K562 (cell line): ENCODE data around the gene HDAC1. TPM values are rescaled to one million over a fixed set of nuclear protein-coding genes. Genes with fewer than 3 reads are reported as not detected.

Experiments used
- ATAC-seq: fragments of 200-7000 bp; cut with Tn5 transposase; 3 replicates; pipeline ENCODE4 v1.9.1; 2020; ENCODE audit warnings: moderate library complexity
- BruUV-seq: library from RNA; stranded (reverse); fragments of 400-500 nt; replicated peaks from 2 replicates; lab custom pipeline; 2021; lab: Mats Ljungman, UMichigan
- CTCF ChIA-PET: fragments of 300-600 bp; formaldehyde crosslinking; extraction: SDS; loops from one replicate; lab custom pipeline; 2021; ENCODE audit warnings: low intra/inter-chr PET ratio; lab: Yijun Ruan, JAX
- POLR2A ChIA-PET: fragments of 300-600, 350-650 bp; sonication (Branson Sonifier 250); formaldehyde crosslinking; extraction: SDS; loops from one replicate; lab custom pipeline; 2021; ENCODE audit warnings: antibody characterized with exemption, inconsistent platforms; lab: Yijun Ruan, JAX
- DNase-seq, 4 experiments: peaks; one replicate each; pipeline versions ENCODE4 v3.0.0 to v3.0.0-alpha.2; 2011 to 2018; ENCODE audit warnings: low spot score in 3 of 4, mixed read lengths in 3 of 4; ENCODE audit errors: extremely low read depth in 1 of 4
- FAIRE-seq: peaks from 2 replicates; lab custom pipeline; 2011; peaks lifted over from hg19 to GRCh38; lab: Jason Lieb, UNC
- H2AFZ ChIP-seq: 2 replicates; pipeline ENCODE4 v1.6.0; 2011; ENCODE audit warnings: low read depth, low read length, control low read depth, inconsistent platforms
- H3K27ac ChIP-seq: fragments of 200-600 bp; 3 replicates; pipeline ENCODE4 v1.8.0; 2011; ENCODE audit warnings: low read depth, mild to moderate bottlenecking, control low read depth, inconsistent platforms, low read length, moderate library complexity, mixed read lengths; ENCODE audit errors: extremely low read depth
- H3K27me3 ChIP-seq, 2 experiments: fragments of 300-600 bp in 1 of 2; 2 replicates in 1 of 2; 3 replicates in 1 of 2; pipeline versions ENCODE4 v1.6.0 to v1.8.0; 2011; ENCODE audit warnings: inconsistent platforms in 2 of 2, low read length in 2 of 2, mild to moderate bottlenecking in 1 of 2, mixed read lengths in 1 of 2, moderate library complexity in 1 of 2; ENCODE audit not compliant: control insufficient read depth in 2 of 2, insufficient read depth in 2 of 2
- H3K36me3 ChIP-seq: fragments of 300-600 bp; 3 replicates; pipeline ENCODE4 v1.8.0; 2011; ENCODE audit warnings: mild to moderate bottlenecking, low read length, inconsistent platforms; ENCODE audit not compliant: control insufficient read depth, insufficient read depth
- H3K4me1 ChIP-seq, 2 experiments: fragments of 200-600 bp in 1 of 2; replicated peaks in 1 of 2; 2 replicates in 1 of 2; 3 replicates in 1 of 2; pipeline versions ENCODE4 v1.5.1 to v1.8.0; 2011; ENCODE audit warnings: inconsistent platforms in 2 of 2, low read length in 2 of 2, mild to moderate bottlenecking in 1 of 2, mixed read lengths in 1 of 2, moderate library complexity in 1 of 2; ENCODE audit not compliant: control insufficient read depth in 2 of 2, insufficient read depth in 2 of 2
- H3K4me2 ChIP-seq: 2 replicates; pipeline ENCODE4 v1.6.1; 2011; ENCODE audit warnings: low read length, control low read depth, inconsistent platforms, mixed read lengths; ENCODE audit not compliant: insufficient read depth
- H3K4me3 ChIP-seq: fragments of 200-600 bp; sonication (generic), shearing (Covaris generic); 2 replicates; pipeline ENCODE4 v1.5.1; 2016; ENCODE audit warnings: control low read depth, inconsistent platforms
- H3K79me2 ChIP-seq: fragments of 200-600 bp; 3 replicates; pipeline ENCODE4 v1.8.0; 2011; ENCODE audit warnings: low read length, inconsistent platforms; ENCODE audit not compliant: control insufficient read depth, insufficient read depth
- H3K9ac ChIP-seq, 2 experiments: 2 replicates each; pipeline versions ENCODE4 v1.6.0 to v1.6.1; 2011; ENCODE audit warnings: low read depth in 2 of 2, low read length in 2 of 2, control low read depth in 1 of 2, inconsistent platforms in 1 of 2, mild to moderate bottlenecking in 1 of 2, mixed read lengths in 1 of 2; ENCODE audit not compliant: insufficient read depth in 1 of 2
- H3K9me1 ChIP-seq: one replicate; pipeline ENCODE4 v1.6.0; 2011; ENCODE audit warnings: inconsistent platforms, mild to moderate bottlenecking, low read length, moderate library complexity; ENCODE audit not compliant: control insufficient read depth, insufficient read depth
- H3K9me3 ChIP-seq: replicated peaks from 2 replicates; pipeline ENCODE4 v1.5.1; 2011; ENCODE audit warnings: low read depth, low read length, inconsistent platforms; ENCODE audit not compliant: control insufficient read depth, insufficient read depth
- H4K20me1 ChIP-seq: replicated peaks from 2 replicates; pipeline ENCODE4 v1.6.1; 2011; ENCODE audit warnings: low read length, inconsistent platforms, mixed read lengths; ENCODE audit not compliant: control insufficient read depth, insufficient read depth
- FOXM1 ChIP-seq, 2 experiments: fragments of 450-650 bp in 1 of 2; sonication (generic) in 1 of 2; formaldehyde crosslinking in 1 of 2; IDR thresholded peaks; 2 replicates each; pipeline versions ENCODE4 v1.6.1 to v1.9.0; 2017 to 2022; ENCODE audit warnings: low read depth in 2 of 2, mild to moderate bottlenecking in 2 of 2, missing genetic modification reagents in 1 of 2, moderate library complexity in 1 of 2
- NBN ChIP-seq: fragments of 450-650 bp; IDR thresholded peaks from 2 replicates; pipeline ENCODE4 v1.6.1; 2016; ENCODE audit warnings: low read depth, mild to moderate bottlenecking
- OTX1 ChIP-seq: fragments of 450-650 bp; formaldehyde crosslinking; IDR thresholded peaks from 2 replicates; pipeline ENCODE4 v1.4.0; 2022; ENCODE audit warnings: mild to moderate bottlenecking
- PML ChIP-seq: IDR thresholded peaks from 2 replicates; pipeline ENCODE4 v1.6.1; 2012; ENCODE audit warnings: low read length, inconsistent platforms
- POLR2AphosphoS2 ChIP-seq: IDR thresholded peaks from 2 replicates; pipeline ENCODE4 v1.6.1; 2012; ENCODE audit warnings: low read length, improper control_type of control experiment
- ZNF76 ChIP-seq: fragments of 250-450 bp; sonication (Bioruptor Pico); IDR thresholded peaks from 2 replicates; pipeline ENCODE4 v1.4.0; 2020; ENCODE audit warnings: mild to moderate bottlenecking, moderate library complexity, borderline replicate concordance
- WGBS: fragments of 100-300 bp; shearing (Covaris generic); methylation state at CpG from one replicate; pipeline ENCODE4 v1.1.6; 2016; ENCODE audit warnings: low coverage, mixed read lengths; ENCODE audit not compliant: insufficient coverage; ENCODE audit errors: missing lambda C conversion rate; 5-methylcytosine and 5-hydroxymethylcytosine counted together
- in situ Hi-C: fragments of 300-500 bp; cut with MboI; formaldehyde crosslinking; loops from 4 replicates; pipeline ENCODE4 v1.15.0; 2018; ENCODE audit warnings: inconsistent platforms, mixed read lengths
- intact Hi-C: fragments of 100-400 bp; cut with micrococcal nuclease; formaldehyde crosslinking; loops from 2 replicates; pipeline ENCODE4 v1.14.2; 2022
- polyA plus RNA-seq, 8 experiments: library from polyadenylated mRNA; depleted of rRNA in 4 of 8; stranded (reverse) in 5 of 8; unstranded in 3 of 8; fragments of >200 nt; fragmentation: Nextera tagmentation in 2 of 8; fragmentation: Illumina TruSeq in 1 of 8; extraction: Ambion mirVana in 2 of 8; extraction: Trizol in 1 of 8; gene quantifications; 2 replicates each; pipeline versions ENCODE4 v1.2.1 to v1.2.3, GENCODE V29; 2011 to 2014; ENCODE audit warnings: inconsistent platforms in 1 of 8, missing spikeins in 1 of 8
- total RNA-seq, 7 experiments: library from RNA; depleted of rRNA in 6 of 7; stranded (reverse); fragments of >200 nt in 6 of 7; fragmentation: Illumina TruSeq in 2 of 7; extraction: Trizol in 2 of 7; gene quantifications; 2 replicates each; pipeline versions ENCODE4 v1.2.1 to v1.2.3, GENCODE V29; 2011 to 2021; ENCODE audit warnings: low replicate concordance in 1 of 7
- TF ChIP-seq, protein P1 (sequence below): fragments of 450-650 bp; formaldehyde crosslinking; IDR thresholded peaks from 2 replicates; pipeline ENCODE4 v1.4.0; 2022; ENCODE audit warnings: mild to moderate bottlenecking, moderate library complexity
- TF ChIP-seq, protein P2 (sequence below): fragments of 250-450 bp; sonication (Bioruptor Pico); IDR thresholded peaks from 2 replicates; pipeline ENCODE4 v1.8.0; 2021; ENCODE audit warnings: moderate library complexity, mild to moderate bottlenecking, inconsistent platforms

Gene HDAC1
- total and polyA plus RNA-seq, 9 of the 15 experiments (the other 6 are each of a cell fraction or from before 2014, with no cell fraction given), result 169 to 384 (median 193) TPM

DNA sequence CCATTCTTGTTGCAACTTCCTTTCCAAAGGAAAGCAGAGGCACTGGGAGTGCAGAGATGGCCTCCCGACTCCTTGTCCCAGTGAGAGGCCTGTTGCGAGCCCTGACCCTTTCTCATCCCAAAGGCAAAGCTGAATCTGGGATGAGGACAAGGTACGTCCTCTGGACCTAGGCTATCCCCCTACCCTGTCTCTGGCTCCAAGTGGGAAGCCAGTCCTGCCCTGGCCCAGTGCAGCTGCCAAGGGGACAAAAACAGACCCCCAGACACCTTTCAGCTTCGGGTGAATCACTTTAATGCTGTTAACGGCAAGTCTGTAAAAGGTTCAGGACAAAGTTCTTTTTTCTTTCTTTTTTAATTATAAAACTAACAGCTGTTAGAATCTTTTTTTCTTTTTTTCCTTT is 73.0 kb downstream of the HDAC1 start:
- CTCF ChIA-PET, result no interaction called here
- H4K20me1 ChIP-seq, result no peaks in the 10 kb centered on the region
- POLR2A ChIA-PET, result interaction anchor here (0.7 to 4.3 kb wide), 7 partner anchors 8 to 57 kb away, joined by 3 to 36 read pairs (median 4); no protein-coding TSS in a partner anchor
- no peak for ATAC-seq
- intact Hi-C loops (no loop called here), in situ Hi-C loops (no loop called here)
- peaks cover 0 to 4% of the 10 kb centered on the region in 2 experiments; a peak in 1 of 5 replicates for H3K4me1 ChIP-seq
- no peak overlapping the region for H2AFZ ChIP-seq
- H3K36me3 ChIP-seq, result peaks cover 81% of the 10 kb centered on the region
- no peaks in the 10 kb centered on the region for H3K79me2 ChIP-seq
- H3K27me3 ChIP-seq, result no peaks in the 10 kb centered on the region
- H3K4me3 ChIP-seq, result no peak overlapping the region
- FAIRE-seq, result no peak
- no peaks in the 10 kb centered on the region for H3K9me3 ChIP-seq
- peak in 1 of 4 experiments; percentile 10 for DNase-seq
- H3K27ac ChIP-seq, result no peak overlapping the region
- no peak overlapping the region for H3K4me2 ChIP-seq
- no peak for TF ChIP-seq FOXM1 (IDR thresholded peaks at IDR 0.05; ENCODE audit: low read depth)
- no peak for TF ChIP-seq FOXM1 (CRISPR knock-in tag; IDR thresholded peaks at IDR 0.05; ENCODE audit: low read depth)
- TF ChIP-seq PML, result 0 out of 2 replicates have a peak, but pooled peaks have one; percentile 11
- 0 out of 2 replicates have a peak, but pooled peaks have one; percentile 15 for TF ChIP-seq POLR2AphosphoS2
- TF ChIP-seq, protein P1, sequence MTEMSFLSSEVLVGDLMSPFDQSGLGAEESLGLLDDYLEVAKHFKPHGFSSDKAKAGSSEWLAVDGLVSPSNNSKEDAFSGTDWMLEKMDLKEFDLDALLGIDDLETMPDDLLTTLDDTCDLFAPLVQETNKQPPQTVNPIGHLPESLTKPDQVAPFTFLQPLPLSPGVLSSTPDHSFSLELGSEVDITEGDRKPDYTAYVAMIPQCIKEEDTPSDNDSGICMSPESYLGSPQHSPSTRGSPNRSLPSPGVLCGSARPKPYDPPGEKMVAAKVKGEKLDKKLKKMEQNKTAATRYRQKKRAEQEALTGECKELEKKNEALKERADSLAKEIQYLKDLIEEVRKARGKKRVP (CRISPR knock-in tag), result no peak
- TF ChIP-seq, protein P2, sequence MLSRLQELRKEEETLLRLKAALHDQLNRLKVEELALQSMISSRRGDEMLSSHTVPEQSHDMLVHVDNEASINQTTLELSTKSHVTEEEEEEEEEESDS, result no peak
- TF ChIP-seq OTX1 (CRISPR knock-in tag), result no peak
- no peak for TF ChIP-seq ZNF76 (CRISPR knock-in tag)
- no peak for TF ChIP-seq NBN
- BruUV-seq, result TSS peak; percentile 18
- WGBS, result 87% methylated on average over 5 of the region's 5 CpGs
- H3K9me1 ChIP-seq, result no peaks in the 10 kb centered on the region
- no peak overlapping the region for H3K9ac ChIP-seq
